Measurements from ENCODE around the gene SLC2A4.

SLC2A4 gene

DNA sequence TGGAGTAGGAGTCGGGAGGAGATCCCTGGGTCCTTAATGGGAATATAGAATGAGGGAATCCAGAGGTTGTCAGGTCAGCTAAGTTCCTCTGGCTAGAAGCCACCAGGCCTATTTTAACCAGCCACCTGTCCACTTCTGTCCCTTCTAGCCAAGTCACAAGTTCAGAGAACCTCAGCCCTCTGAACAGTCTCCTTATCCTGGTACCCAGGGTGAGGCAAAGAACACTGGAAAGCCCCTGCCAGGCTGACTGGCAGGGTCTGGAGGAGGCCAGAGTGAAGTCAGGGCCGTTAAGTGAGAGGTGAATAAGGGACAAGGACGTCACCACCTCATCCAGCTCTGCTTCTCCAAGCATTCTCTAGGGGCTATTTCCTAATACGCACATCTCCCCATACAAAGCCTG lies 32.7 kb upstream of the SLC2A4 start:
- DNase-seq (ENCODE audit: low spot score): no peak

DNA sequence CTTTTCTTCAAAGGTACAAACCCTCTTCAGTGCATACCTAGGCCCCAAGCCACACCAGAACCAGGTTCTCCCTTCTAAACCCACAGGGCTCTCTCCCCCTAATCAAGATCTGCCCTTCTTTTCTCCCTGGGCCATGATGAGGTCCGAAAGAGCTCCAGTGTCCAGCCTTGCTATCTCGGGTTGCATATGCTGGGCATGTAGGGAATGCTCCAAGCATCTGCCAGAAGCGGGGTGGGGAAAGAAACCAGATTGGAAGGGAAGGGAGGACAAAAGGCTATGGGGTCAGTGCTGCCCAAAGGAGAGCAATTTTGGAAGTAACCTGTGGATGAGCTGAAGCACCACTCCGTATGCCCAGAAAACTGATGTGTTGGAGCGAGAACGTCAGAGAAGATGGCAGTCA lies 32.3 kb upstream of the SLC2A4 start:
- DNase-seq (ENCODE audit: low spot score): no peak

DNA sequence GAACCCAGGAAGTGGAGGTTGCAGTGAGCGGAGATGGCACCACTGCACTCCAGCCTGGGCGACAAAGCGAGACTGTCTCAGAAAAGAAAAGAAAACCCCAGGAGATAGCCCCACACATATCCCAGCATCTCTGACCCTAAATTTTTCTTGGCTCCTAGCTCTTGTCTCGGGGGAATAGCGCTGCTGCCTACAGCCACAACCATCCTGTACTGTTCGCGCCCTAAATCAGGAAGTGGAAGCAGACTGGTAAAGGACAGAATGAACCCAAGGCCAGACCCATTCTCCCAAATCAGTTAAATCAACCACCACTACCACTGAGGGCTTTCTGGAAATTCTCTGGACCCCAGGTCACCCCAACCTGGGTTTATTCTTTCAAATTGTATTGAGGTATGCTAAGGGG lies 31.7 kb upstream of the SLC2A4 start:
- no peak for DNase-seq (ENCODE audit: low spot score)

DNA sequence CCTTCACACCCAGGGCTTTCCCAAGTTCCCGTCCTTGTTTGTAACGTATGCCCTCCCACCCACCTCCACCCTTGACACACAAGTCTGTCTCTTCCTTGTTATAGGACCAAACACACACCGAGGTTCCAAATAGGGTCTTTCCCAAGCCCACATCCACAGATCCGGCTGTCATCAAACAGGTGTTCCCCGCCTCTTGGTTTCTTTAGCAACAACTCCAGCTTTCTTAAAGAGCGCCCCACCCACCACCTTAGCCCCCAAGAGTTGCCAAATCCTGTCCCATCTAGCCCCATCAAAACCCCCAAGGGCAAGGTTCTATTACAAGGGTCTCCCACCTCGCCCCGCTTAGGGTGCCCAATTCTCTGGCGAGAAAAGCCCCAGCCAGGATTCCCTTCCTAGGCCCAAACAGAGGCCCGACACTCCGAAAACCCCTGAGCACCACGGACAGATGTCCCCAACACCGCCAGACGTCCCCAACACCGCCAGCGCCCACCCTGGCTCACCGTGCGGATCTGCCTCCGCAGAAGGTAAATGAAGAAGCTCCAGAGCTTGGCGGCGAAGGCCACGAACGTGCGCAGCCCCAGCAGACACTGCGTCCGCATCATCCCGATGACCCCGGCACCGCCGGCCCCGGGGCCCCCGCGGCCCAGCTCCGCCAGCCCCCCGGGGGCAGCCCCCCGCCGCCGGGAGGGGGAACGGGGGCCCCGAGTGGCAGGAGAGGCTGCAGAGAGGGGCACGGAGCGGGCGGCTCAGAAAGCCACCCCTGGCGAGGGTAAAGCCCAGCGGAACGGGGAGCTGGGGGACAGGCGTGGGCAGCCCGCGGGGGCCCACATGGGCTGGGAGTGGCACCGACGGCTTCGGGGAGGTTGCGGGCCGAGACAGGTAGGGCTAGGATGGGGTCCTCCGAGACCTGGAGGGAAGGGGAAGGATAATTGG lies 30.6 kb upstream of the SLC2A4 start:
- DNase-seq (ENCODE audit: low spot score): no peak

DNA sequence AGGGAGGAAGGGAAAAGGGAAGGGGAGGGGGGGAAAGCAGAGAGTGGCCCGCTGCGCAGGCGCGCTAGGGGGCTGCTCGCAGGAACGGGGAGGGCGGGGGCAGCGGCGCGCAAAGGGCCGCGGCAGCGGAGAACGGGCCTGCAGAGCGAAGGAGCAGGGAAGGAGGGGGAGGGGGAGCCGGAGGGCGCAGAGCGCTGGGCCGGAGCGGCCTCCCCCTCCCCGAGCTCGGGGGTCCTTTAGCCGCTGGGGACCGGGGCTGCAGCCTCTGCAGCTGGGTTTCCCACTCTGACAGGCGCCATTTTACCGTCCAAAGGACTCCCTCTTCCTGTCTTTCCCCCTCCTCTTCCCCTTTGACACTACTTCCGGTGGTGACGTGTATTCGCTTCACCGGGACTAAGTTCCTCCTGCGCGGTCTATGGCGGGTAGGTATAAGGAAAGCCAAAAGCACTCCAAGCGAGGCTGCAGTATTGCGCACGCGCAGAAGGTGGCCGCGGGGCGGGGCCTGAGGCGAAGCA lies 29.8 kb upstream of the SLC2A4 start, which contains the start of gene CTDNEP1:
Gene CTDNEP1 (minus strand): TSS at position 74 of the 515 bp plus-strand sequence. CDS start 438 bp downstream, outside the sequence.
- DNase-seq (ENCODE audit: low spot score): peak; percentile 99

DNA sequence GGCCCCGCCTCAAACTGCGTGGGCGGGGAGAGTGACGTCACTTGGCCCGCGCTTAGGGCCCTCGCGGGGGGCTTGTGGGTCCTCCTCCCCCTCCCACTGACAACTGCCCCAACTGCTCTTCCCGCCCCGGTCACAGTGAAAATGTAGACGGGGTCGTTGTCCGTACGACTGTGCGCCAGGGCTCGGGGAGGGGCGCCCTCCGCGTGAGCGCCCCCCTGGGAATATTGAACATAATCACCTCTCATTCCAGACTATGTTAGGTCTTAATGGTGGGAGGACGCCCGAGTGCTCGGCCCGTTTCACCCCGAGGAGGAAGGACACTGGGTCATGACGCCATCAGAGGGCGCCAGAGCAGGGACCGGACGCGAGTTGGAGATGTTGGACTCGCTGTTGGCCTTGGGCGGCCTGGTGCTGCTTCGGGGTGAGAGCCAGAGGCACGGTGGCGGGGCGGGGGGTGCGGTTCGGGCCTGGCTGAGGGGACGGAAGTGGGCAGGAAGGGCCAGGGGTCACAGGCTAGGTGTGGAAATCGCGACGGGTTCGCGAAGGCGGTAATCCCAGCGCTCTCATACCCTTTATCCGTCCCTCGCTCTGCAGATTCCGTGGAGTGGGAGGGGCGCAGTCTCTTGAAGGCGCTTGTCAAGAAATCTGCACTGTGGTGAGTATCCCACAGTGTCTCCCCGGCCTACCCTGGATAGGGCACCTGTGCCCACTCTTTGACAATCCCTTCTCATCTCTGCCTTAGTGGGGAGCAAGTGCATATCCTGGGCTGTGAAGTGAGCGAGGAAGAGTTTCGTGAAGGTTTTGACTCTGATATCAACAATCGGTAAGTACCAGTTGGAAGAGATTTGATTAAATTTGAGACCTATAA lies 29.1 kb upstream of the SLC2A4 start, which contains the start of gene ELP5:
Gene ELP5 (plus strand): TSS at position 40 of the 868 bp plus-strand sequence. CDS start 336 bp downstream, at position 376.
- peak; percentile 92 for DNase-seq (ENCODE audit: low spot score)

DNA sequence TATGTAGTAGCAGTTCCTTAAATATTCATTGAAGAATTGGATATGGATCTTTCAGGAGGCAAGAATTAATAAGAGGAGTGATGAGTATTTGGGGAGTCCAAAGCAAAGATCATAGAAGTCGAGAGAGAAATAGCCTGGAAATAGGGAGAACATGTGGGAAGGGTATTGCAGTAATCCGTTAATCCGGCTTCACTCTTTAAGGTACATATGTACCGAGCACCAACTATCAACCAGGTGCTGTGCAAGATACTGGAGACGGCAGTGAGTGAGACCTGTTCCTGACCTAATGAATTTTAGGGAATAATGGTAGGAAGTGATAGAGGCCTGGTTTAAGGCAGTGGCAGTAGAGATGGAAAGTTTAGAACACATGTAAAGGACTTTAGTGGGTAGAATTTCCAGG lies 28.4 kb upstream of the SLC2A4 start:
- no peak for DNase-seq (ENCODE audit: low spot score)

DNA sequence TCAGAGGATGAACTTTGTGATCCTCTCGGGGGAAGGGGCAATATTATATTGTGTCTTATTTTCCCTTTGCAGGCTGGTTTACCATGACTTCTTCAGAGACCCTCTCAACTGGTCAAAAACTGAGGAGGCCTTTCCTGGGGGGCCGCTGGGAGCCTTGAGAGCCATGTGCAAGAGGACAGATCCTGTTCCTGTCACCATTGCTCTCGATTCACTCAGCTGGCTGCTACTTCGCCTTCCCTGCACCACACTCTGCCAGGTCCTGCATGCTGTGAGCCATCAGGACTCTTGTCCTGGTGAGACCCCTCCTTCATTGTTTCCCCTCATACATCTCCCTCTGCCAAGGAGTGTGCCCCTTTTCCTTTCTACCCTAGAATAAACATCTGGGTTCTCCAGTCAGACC lies 27.0 kb upstream of the SLC2A4 start:
- DNase-seq (ENCODE audit: low spot score): no peak

DNA sequence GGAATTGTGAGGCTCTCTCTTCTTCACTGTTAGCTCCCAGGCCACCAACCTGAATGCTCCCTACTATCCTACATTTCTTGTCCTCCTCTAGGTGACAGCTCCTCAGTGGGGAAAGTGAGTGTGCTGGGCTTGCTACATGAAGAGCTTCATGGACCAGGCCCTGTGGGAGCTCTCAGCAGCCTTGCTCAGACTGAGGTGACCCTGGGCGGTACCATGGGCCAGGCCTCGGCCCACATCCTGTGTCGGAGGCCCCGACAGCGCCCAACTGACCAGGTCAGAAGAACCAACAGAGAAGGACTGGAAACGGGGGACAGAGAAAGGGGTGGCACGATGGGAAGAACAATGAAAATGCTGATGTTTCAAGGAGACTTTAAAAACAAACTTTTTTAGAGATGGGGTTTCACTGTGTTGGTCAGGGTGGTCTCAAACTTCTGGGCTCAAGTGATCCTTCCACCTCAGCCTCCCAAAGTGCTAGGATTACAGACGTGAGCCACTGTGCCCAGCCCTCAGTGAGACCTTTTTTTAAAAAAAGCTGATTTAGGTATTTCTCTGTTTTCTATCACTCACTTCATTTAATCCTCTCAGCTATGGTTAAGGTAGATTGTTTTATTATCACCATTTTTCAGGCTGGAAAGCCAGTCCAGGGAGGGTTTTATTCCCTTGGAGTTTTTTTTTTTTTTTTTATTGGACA lies 24.6 kb upstream of the SLC2A4 start:
- DNase-seq (ENCODE audit: low spot score): no peak

DNA sequence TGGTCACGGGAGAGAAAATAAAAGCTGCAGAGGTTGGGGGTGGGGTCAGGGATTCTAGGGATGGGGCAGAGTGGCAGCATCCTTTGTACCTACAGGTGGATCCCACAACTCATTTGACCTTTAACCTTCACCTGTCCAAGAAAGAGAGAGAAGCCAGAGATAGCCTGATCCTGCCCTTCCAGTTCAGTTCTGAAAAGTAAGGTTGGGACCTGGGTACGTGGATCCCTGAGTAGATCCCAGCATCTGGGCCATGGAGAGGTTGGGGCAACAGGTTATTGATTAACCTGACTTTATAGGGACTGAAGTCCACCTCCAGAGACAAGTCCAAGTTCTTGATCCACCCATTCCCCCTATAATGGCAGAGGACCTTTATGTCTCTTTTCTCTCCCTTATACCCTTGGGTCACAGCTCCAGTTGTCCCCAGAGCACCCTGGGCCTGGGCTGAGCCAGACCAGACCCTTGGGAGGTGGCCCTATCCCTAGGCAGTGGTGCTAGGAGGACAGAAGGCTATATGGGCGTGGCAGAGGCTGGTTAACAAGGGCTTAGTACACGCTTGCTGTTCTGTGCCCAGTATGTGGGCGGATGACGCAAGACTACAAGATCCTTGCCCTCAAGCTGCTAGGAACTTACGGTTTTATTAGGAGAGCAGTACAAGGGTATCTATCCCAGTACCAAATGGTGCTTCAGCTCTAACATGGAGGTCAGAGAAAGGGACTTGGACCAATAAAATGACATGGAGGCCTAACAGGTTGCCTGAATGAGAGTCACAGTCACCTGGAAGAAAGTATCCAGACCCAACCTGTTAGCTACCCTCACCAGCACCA lies 22.6 kb upstream of the SLC2A4 start:
- DNase-seq (ENCODE audit: low spot score): no peak

DNA sequence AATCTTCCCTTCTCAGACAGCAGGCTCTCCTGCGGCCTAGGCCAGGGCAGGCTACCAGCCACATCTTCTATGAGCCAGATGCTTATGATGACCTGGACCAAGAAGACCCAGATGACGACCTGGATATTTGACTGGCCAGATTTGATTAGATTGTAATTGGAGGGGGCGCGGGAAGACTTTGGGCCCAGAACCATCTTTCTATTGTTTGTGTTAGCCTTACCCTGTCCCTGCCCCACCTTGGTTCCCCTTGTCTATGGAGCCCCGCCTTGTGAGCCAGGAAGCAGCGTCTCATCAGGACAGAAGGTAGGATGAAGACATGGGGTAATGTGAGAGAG lies 22.0 kb upstream of the SLC2A4 start:
- DNase-seq (ENCODE audit: low spot score): no peak

DNA sequence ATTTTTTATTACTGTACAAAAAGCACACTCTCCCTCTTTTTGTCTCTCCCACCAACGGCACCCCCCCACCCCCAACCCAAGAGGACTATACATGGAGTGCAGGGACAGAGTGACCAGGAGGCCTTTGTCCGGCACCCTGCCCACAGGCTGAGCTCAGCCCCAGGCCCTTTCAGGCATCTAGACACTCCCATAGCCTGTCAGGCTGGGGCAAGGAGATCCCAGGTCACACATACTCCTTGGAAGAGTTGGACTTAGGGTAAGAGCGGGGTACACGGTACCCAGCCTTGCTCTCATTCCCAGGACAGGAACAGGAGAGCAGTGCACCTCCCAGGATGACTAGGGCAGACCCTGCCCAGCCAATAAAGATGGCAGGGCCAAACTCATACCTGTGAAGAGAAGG lies 21.4 kb upstream of the SLC2A4 start:
- no peak for DNase-seq (ENCODE audit: low spot score)

DNA sequence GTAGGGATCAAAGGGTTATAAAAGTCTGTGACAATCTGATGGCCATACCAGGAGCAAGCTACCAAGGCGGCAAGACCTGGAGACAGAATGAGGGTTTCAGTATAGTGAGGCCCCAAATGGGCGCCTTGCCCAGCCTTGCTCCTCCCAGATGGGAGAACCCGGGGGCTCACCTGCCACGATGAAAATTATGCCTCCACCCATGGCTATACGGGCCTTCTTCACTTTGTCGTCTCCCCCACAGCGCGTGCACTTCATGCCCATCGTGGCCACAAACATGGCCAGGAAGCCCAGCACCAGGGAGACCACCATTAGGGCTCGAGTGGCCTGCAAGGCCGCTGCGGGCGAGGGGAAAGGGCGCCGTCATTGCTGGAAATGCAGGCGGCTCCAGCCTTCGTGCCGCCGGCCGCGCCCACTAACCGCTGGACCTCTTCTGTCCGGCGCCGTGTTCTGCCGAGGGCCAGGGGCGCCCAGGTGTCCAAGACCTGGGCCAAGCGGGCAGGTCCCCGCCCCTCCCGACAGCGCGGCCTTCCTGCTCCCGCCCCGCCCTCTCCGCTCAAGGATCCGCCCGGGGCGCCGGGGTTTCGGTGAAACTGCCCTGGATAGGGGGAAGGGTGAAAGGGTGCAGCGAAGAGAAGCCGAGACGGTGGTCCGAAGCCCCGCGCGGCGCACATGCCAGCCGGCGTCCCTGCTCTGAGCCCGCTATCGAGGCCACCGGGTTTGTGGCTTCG lies 20.7 kb upstream of the SLC2A4 start:
- no peak for DNase-seq (ENCODE audit: low spot score)

DNA sequence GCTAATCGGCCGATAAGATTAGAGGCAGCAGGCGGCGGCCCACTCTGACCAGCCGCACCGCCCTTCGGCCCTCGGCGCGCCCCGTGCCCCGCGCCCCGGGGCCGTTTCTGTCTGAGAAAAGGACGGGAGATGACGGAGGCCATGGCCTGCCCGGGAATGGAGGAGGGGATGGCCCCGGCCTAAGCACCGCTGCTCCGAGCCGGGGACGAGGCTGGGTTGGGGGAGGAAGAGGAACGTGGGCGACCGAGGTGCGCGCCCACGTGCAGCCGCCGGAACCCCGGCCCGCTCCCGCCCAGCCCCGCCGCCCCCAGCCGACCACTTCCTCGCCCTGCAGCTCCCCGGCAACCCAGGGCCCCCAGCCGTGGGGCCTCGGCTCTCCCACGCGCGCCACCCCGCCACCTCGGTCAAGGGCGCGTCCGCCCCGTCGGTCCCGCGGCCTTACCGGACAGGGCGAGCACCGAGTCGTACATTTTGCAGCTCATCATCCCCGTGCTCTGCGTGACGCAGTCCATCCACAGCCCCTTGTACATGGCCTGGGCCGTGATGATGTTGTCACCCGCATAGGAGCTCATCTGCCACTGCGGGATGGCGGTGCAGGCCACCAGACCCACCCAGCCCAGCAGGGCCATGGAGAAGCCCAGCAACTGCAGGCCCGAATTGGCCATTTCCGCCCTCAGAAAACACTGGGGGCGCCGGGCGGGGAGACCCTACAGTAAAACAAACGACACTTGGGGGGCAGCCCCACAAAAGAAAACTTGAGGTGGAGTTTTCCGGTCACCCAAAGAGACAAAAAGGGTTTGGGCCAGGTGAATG lies 19.9 kb upstream of the SLC2A4 start:
- DNase-seq (ENCODE audit: low spot score): no peak

DNA sequence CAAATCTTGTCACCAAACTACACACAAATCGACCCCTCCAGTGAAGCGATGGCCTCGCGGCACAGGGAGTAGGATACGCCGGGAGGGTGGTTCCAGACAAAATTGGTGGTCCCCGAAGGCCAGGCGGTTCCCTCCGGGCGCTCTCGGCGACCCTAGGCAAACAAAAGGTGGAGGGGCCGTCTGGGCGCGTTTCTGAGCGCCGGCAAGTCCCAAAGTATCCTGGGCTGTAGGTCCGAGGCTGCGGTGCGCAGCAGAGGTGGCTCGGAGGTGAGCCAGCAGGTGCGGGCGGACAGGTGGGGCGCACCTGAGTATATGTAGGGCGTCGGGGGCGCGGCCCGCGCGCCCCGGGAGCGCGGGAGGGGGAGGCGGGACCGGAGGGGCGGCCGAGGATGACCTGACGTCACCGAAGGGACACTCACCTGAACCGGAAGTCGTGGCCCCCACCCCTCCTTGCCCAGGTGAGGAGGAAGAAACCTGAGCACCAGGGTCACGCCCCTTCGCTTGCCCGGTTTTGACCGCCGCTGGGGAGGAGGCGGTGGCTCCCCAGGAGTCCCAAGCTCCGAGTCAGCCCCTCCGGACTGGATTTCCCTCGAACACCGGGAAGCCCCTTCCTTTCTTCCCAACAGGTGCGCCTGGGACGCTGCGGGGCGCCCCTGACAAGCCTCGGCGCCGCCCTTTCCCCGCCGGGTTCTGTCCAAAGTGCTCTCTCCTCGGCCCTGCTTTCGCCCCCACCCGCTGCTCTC lies 19.2 kb upstream of the SLC2A4 start, which contains the start of gene CLDN7:
Gene CLDN7 (minus strand): TSS at position 287 of the 743 bp plus-strand sequence. CDS start 435 bp downstream, outside the sequence.
- DNase-seq (ENCODE audit: low spot score): no peak

DNA sequence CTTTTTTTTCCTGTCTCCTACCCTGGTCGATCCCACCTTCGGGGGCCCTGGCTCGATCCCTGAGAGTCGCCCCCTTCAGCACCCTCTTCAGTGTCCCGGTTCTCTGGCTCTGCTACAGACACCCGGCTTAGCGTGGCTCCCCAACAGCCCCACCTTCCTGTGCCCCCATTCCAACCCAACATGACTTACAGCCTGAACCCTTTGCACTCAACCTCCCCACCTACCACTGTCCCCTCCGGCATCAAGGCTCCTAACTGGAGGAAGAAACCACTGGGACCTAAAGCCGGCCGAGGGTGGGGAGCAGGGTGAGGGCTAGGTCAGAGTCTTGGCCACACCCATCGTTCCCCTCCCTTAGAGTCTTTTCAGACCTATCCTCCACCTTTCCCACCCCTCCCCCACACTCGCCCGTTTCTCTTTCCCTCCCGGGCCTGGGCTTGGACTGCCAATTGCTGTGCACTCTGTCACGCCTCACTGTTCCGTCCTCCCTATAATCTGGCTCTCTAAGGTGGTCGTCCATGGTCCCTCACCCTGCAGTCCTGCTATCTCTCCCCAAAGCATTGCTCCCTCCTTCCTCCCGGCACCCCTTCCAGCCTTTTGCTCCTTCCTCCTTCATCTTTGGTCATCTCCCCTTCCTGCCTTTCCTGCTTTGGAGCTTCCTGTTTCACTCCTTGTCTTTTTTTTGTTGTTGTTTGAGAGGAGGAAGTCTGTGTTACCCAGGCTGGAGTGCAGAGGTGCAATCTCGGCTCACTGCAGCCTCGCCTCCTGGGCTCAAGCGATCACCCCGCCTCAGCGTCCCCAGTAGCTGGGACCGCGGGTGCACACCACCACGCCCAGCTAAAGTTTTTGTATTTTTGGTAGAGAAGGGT lies 18.4 kb upstream of the SLC2A4 start:
- DNase-seq (ENCODE audit: low spot score): no peak

DNA sequence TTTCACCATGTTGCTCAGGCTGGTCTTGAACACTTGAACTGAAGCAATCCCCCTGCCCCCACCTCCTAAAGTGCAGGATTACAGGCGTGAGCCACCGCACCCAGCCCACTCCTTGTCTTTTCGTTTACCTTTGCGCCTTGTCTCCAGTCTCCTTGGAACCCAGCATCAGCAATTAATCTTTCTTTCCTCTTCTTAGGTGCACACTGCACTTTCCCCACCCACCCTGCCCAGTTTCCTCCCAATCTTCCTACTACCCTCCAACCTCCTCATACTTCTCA lies 17.8 kb upstream of the SLC2A4 start:
- DNase-seq (ENCODE audit: low spot score): no peak

DNA sequence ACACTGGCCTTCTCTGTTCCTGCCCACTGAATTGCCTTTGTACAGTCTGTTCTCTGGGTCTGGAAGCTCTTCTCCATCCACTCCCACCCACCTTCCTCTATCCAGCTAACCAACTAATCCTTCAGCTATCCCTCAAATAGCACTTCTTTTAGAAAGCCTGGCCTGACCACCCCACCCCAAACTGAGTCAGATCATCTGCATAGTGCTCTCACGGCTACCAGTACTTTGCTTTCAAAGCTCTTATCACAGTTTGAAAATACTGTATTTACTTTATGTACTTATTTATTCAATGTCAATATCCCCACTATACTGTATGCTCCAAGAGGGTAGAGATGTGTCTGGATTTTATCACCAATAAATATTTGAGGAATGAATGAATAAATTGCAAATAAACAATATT lies 14.7 kb upstream of the SLC2A4 start:
- no peak for DNase-seq (ENCODE audit: low spot score)
